ENCODE measurements around the gene SHISA9. TPM values are rescaled to one million over a fixed set of nuclear protein-coding genes. Genes with fewer than 3 reads are reported as not detected.

The SHISA9 gene
- total RNA-seq, 2 experiments from 2014 or later, result not detected

DNA sequence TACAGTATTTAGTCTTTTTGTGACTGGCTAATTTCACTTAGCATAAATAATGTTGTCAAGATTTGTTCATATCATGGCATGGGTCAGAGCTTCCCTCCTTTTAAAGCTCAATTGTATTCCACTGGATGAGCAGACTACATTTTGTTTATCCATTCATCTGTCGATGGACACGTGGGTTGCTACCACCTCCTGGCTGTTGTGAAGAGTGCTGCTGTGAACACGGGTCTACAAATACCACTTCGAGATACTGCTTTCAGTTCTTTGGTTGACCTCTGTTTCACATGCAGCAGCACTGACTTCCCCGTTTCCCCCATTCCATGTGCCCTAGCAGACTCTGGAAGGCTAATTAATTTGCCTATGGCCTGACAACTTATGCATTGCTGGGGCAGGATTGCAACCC lies 285.4 kb downstream of the SHISA9 start:
- no peaks in the 10 kb centered on the region for H3K9me3 ChIP-seq (ENCODE audit: low read length)
- no peak for TF ChIP-seq EZH2phosphoT487 (IDR thresholded peaks at IDR 0.05; ENCODE audit: borderline replicate concordance, low read depth, low read length)
- TF ChIP-seq, protein P1, sequence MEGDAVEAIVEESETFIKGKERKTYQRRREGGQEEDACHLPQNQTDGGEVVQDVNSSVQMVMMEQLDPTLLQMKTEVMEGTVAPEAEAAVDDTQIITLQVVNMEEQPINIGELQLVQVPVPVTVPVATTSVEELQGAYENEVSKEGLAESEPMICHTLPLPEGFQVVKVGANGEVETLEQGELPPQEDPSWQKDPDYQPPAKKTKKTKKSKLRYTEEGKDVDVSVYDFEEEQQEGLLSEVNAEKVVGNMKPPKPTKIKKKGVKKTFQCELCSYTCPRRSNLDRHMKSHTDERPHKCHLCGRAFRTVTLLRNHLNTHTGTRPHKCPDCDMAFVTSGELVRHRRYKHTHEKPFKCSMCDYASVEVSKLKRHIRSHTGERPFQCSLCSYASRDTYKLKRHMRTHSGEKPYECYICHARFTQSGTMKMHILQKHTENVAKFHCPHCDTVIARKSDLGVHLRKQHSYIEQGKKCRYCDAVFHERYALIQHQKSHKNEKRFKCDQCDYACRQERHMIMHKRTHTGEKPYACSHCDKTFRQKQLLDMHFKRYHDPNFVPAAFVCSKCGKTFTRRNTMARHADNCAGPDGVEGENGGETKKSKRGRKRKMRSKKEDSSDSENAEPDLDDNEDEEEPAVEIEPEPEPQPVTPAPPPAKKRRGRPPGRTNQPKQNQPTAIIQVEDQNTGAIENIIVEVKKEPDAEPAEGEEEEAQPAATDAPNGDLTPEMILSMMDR (conservative IDR thresholded peaks at IDR 0.05; ENCODE audit: low read length), result peak; percentile 45
- no peaks in the 10 kb centered on the region for H4K20me1 ChIP-seq (ENCODE audit: insufficient read depth, low read length)
- H3K4me1 ChIP-seq (ENCODE audit: insufficient read depth, low read length, poor library complexity, severe bottlenecking), result peaks cover 4% of the 10 kb centered on the region
- H3K4me3 ChIP-seq (ENCODE audit: low read depth, low read length, poor library complexity, severe bottlenecking), result no peak overlapping the region
- H3K79me2 ChIP-seq (ENCODE audit: insufficient read depth, low read depth, low read length), result no peaks in the 10 kb centered on the region
- no peak overlapping the region for H3K4me2 ChIP-seq (ENCODE audit: low read length)
- BruUV-seq (replicated peaks), result no TSS peak
- H3K27ac ChIP-seq (ENCODE audit: low read depth, low read length, poor library complexity, severe bottlenecking), result no peak overlapping the region
- DNase-seq (ENCODE audit: low spot score), result peak; percentile 14
- intact Hi-C loops (cut with micrococcal nuclease; ENCODE audit: unreplicated experiment), result no loop called here
- H2AFZ ChIP-seq (ENCODE audit: low read length), result no peak overlapping the region
- no peaks in the 10 kb centered on the region for H3K9me2 ChIP-seq (ENCODE audit: insufficient read depth, low read length)
- POLR2A ChIA-PET, result no interaction called here
- no peaks in the 10 kb centered on the region for H3K36me3 ChIP-seq (ENCODE audit: insufficient read depth, low read length)
- CTCF ChIA-PET (ENCODE audit: unreplicated experiment), result no interaction called here

DNA sequence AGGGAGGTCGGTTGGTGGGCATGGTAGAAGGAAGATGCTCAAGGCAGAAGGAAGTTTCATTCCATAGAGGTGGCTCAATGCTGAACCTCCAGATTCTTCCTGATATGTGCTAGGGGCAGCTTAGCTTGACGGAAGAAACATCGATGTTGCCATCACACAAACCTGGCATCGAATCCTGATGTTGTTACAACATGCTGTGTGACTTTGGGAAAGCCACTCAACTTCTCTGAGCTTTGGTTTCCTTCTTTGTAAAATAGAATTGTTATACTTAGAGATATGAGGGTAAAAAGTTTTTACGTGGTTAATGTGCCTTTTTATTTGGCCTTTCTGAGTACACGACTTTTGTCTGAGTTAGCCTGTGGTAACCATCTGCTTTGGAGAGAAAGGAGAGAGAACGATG lies 287.9 kb downstream of the SHISA9 start:
- Histone ChIP-seq H3K27ac (ENCODE audit: low read depth, low read length, poor library complexity, severe bottlenecking) (no peak overlapping the region), H3K79me2 (ENCODE audit: insufficient read depth, low read depth, low read length) (no peaks in the 10 kb centered on the region), H3K9me3 (ENCODE audit: low read length) (no peaks in the 10 kb centered on the region), H3K4me1 (ENCODE audit: insufficient read depth, low read length, poor library complexity, severe bottlenecking) (no peaks in the 10 kb centered on the region), H3K9me2 (ENCODE audit: insufficient read depth, low read length) (no peaks in the 10 kb centered on the region), H3K36me3 (ENCODE audit: insufficient read depth, low read length) (no peaks in the 10 kb centered on the region), H3K4me2 (ENCODE audit: low read length) (no peak overlapping the region), H3K4me3 (ENCODE audit: low read depth, low read length, poor library complexity, severe bottlenecking) (no peak overlapping the region), H4K20me1 (ENCODE audit: insufficient read depth, low read length) (no peaks in the 10 kb centered on the region), H2AFZ (ENCODE audit: low read length) (no peak overlapping the region)
- no peak for TF ChIP-seq EZH2phosphoT487 (IDR thresholded peaks at IDR 0.05; ENCODE audit: borderline replicate concordance, low read depth, low read length)
- TF ChIP-seq, protein P1 (conservative IDR thresholded peaks at IDR 0.05; ENCODE audit: low read length), result no peak
- no peak for DNase-seq (ENCODE audit: low spot score)
- intact Hi-C loops (cut with micrococcal nuclease; ENCODE audit: unreplicated experiment), result no loop called here
- ChIA-PET POLR2A (no interaction called here), CTCF (ENCODE audit: unreplicated experiment) (no interaction called here)
- no TSS peak for BruUV-seq (replicated peaks)

DNA sequence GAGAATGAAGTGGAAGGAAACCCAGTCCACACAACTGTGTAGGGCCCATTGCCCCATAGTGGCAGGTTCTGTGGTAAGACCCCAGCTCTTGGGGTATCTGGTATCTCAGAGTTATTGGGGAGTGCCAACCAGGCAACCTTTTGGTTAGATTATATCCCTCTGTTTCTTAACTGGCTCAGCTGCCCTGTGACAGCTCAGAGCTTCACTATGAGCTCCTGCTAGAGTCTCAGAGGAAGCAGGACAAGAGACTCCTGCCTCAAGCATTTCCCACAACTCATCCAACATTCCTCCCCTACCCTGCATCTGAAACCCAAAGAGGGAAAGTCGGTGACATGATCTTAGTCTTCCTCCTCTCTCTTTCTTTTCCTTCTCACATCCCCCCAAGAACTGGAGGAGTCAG lies 292.3 kb downstream of the SHISA9 start:
- CTCF ChIA-PET (ENCODE audit: unreplicated experiment), result no interaction called here
- intact Hi-C loops (cut with micrococcal nuclease; ENCODE audit: unreplicated experiment), result no loop called here
- DNase-seq (ENCODE audit: low spot score), result no peak
- Histone ChIP-seq H3K9me2 (ENCODE audit: insufficient read depth, low read length) (0 out of 2 replicates have a peak, but pooled peaks cover 4% of the 10 kb centered on the region), H4K20me1 (ENCODE audit: insufficient read depth, low read length) (no peaks in the 10 kb centered on the region), H3K4me2 (ENCODE audit: low read length) (no peak overlapping the region), H3K4me1 (ENCODE audit: insufficient read depth, low read length, poor library complexity, severe bottlenecking) (no peaks in the 10 kb centered on the region), H3K79me2 (ENCODE audit: insufficient read depth, low read depth, low read length) (no peaks in the 10 kb centered on the region), H3K9me3 (ENCODE audit: low read length) (no peaks in the 10 kb centered on the region), H3K27ac (ENCODE audit: low read depth, low read length, poor library complexity, severe bottlenecking) (no peak overlapping the region), H2AFZ (ENCODE audit: low read length) (no peak overlapping the region), H3K4me3 (ENCODE audit: low read depth, low read length, poor library complexity, severe bottlenecking) (no peak overlapping the region), H3K36me3 (ENCODE audit: insufficient read depth, low read length) (no peaks in the 10 kb centered on the region)
- POLR2A ChIA-PET, result no interaction called here
- no TSS peak for BruUV-seq (replicated peaks)
- no peak for TF ChIP-seq EZH2phosphoT487 (IDR thresholded peaks at IDR 0.05; ENCODE audit: borderline replicate concordance, low read depth, low read length)
- TF ChIP-seq, protein P1 (conservative IDR thresholded peaks at IDR 0.05; ENCODE audit: low read length), result no peak
